Mammary epithelial cell (primary cell): ENCODE measurements around the gene FER.

ENCODE experiments used
- CTCF ChIP-seq, 2 donors: IDR thresholded peaks in 1 of 2; conservative IDR thresholded peaks in 1 of 2; 2 replicates each; pipeline ENCODE4 v1.5.1; 2011 to 2012; ENCODE audit warnings: inconsistent platforms in 2 of 2, low read length in 2 of 2, mild to moderate bottlenecking in 2 of 2, control low read depth in 1 of 2, low read depth in 1 of 2; ENCODE audit not compliant: insufficient read depth in 1 of 2; ENCODE audit errors: extremely low read depth in 1 of 2
- EZH2 ChIP-seq: IDR thresholded peaks from 2 replicates; pipeline ENCODE4 v1.6.1; 2012; ENCODE audit warnings: low read length, inconsistent platforms, borderline replicate concordance

- no peak for TF ChIP-seq CTCF (conservative IDR thresholded peaks at IDR 0.05 in 1 of 2, IDR thresholded peaks at IDR 0.05 in 1 of 2; ENCODE audit: extremely low read depth in 1 of 2, insufficient read depth in 1 of 2, low read depth in 1 of 2, low read length in 2 of 2)
- TF ChIP-seq EZH2, result no peak
Measured at GRCh38 chr5:108753877-108754276, 6.2 kb downstream of the FER start.
